Heart right ventricle (tissue), 16 donors: ENCODE measurements around the gene BMERB1. TPM values are rescaled to one million over a fixed set of nuclear protein-coding genes. Genes with fewer than 3 reads are reported as not detected.
A peak's percentile ranks its signal among the peaks of the same experiment; 100 is the strongest.

Source experiments
- ATAC-seq, 8 donors: fragments of 200-7000 bp; cut with Tn5 transposase; one replicate each; pipeline ENCODE4 v1.9.1; 2020; ENCODE audit warnings: mild to moderate bottlenecking in 8 of 8, moderate library complexity in 8 of 8, moderate number of reproducible peaks in 1 of 8
- DNase-seq, 2 donors: peaks; one replicate each; pipeline ENCODE4 v3.0.0-alpha.2; 2020
- H3K27ac ChIP-seq, 10 donors: fragments of 200-600 bp; sonication (generic) in 2 of 10; one replicate each; pipeline versions ENCODE4 v1.5.0 to v1.8.0; 2020 to 2022; ENCODE audit warnings: mild to moderate bottlenecking in 3 of 10
- H3K27me3 ChIP-seq, 7 donors: fragments of 200-600 bp; one replicate each; pipeline ENCODE4 v1.8.0; 2021 to 2022; ENCODE audit warnings: mild to moderate bottlenecking in 2 of 7
- H3K36me3 ChIP-seq, 9 donors: fragments of 200-600 bp; sonication (generic) in 1 of 9; one replicate each; pipeline versions ENCODE4 v1.5.0 to v1.8.0; 2020 to 2022; ENCODE audit warnings: mild to moderate bottlenecking in 2 of 9
- H3K4me1 ChIP-seq, 9 donors: fragments of 200-600 bp; sonication (generic) in 1 of 9; one replicate each; pipeline versions ENCODE4 v1.5.0 to v1.8.0; 2020 to 2022; ENCODE audit warnings: mild to moderate bottlenecking in 4 of 9
- H3K4me3 ChIP-seq, 10 donors: fragments of 200-600 bp; sonication (generic) in 2 of 10; one replicate each; pipeline versions ENCODE4 v1.5.0 to v1.8.0; 2020 to 2022; ENCODE audit warnings: mild to moderate bottlenecking in 7 of 10, moderate library complexity in 2 of 10
- H3K9me3 ChIP-seq, 11 donors: fragments of 200-600 bp in 10 of 11; sonication (generic) in 2 of 11; one replicate each; pipeline versions ENCODE4 v1.5.0 to v1.8.0; 2013 to 2022; ENCODE audit warnings: mild to moderate bottlenecking in 2 of 11, control low read depth in 1 of 11, moderate library complexity in 1 of 11
- WGBS, 2 donors: extraction: QIAGEN DNeasy Blood & Tissue Kit; methylation state at CpG; one replicate each; pipeline ENCODE4 v1.1.7; 2013; ENCODE audit warnings: inconsistent platforms in 1 of 2; 5-methylcytosine and 5-hydroxymethylcytosine counted together
- intact Hi-C, 10 donors: fragments of 100-400 bp; cut with DNase I; formaldehyde crosslinking; loops; one replicate each; pipeline versions ENCODE4 v1.11.1 to v1.14.2; 2022
- polyA plus RNA-seq, 2 donors: library from polyadenylated mRNA; stranded (reverse); fragments of 200-250 nt; gene quantifications; one replicate each; pipeline ENCODE4 v1.2.3, GENCODE V29; 2013
- total RNA-seq, 10 donors: library from RNA; stranded (reverse); fragmentation: NEBNext Ultra II Directional in 3 of 10; extraction: Animal tissue kit (Norgen Biotek cat#: 25700) in 3 of 10; gene quantifications; one replicate each; pipeline versions ENCODE4 v1.2.1 to v1.2.4, GENCODE V29; 2021 to 2023
- TF ChIP-seq, protein P1 (sequence below), 9 donors: fragments of 200-600 bp; sonication (generic) in 2 of 9; IDR thresholded peaks; one replicate each; pipeline versions ENCODE4 v1.5.0 to v1.8.0; 2021 to 2022; ENCODE audit warnings: antibody characterized with exemption in 9 of 9, mild to moderate bottlenecking in 5 of 9, moderate library complexity in 1 of 9
- donor health status: Arrhythmogenic right ventricular cardiomyopathy.
- donor health status: ischemic (EF 13 %, LVEDD 7.1; RV severe dilation, severe dysfunction).
- donor health status: healthy with polysubstance abuse.
- donor health status: DM: no; HTN: yes; CAD: no.
- donor health status: DM: no; HTN: no; CAD: no.
- donor health status: ischemic (EF 25% LVEDD 6.9; RV normal size, moderate dysfunction).
- donor health status: ischemic (EF 25% LVEDD 5.7; RV mildly dilated, moderate dysfunction).
- donor health status: healthy.
- donor health status: DM: yes; HTN: yes; CAD: no.
- donor health status: Ischemic cardiomyopathy.
- donor health status: ischemic (EF 35%, LVEDD 5.7; RV mildly dilated, moderate dysfunction).
- donor health status: nonischemic (EF 11% LVEDD 7.7; RV severe dilation, severe dysfunction).
- donor health status: DM: yes; HTN: yes; CAD: no.
- donor health status: PGD.
- donor health status: ischemic (EF 29% LVEDD 5.4; RV normal size, mild dysfunction).
- donor health status: nonischemic (EF 23%, LVEDD 6.1; RV moderate dilation, normal function).

Gene BMERB1
- total and polyA plus RNA-seq, 12 donors = 16.5 to 121 (median 78.9) TPM

GRCh38 chr16:15489016-15489415 is 54.6 kb downstream of the BMERB1 start:
- intact Hi-C loops = loop anchor here in 1 of 10 donors (10.0 kb wide), 1 partner anchor 54 kb away; the partner anchor contains the start of gene BMERB1
- ATAC-seq (peak in 1 of 8 donors; percentile 1), DNase-seq (no peak)
- Histone ChIP-seq H3K27ac (peak overlapping the region in 9 of 10 donors; percentile 20 to 87 (median 74)), H3K4me3 (no peak overlapping the region), H3K27me3 (no peaks in the 10 kb centered on the region), H3K4me1 (peaks cover 5 to 46% (median 30%) of the 10 kb centered on the region in 9 donors), H3K9me3 (no peaks in the 10 kb centered on the region), H3K36me3 (no peaks in the 10 kb centered on the region)
- TF ChIP-seq, protein P1, sequence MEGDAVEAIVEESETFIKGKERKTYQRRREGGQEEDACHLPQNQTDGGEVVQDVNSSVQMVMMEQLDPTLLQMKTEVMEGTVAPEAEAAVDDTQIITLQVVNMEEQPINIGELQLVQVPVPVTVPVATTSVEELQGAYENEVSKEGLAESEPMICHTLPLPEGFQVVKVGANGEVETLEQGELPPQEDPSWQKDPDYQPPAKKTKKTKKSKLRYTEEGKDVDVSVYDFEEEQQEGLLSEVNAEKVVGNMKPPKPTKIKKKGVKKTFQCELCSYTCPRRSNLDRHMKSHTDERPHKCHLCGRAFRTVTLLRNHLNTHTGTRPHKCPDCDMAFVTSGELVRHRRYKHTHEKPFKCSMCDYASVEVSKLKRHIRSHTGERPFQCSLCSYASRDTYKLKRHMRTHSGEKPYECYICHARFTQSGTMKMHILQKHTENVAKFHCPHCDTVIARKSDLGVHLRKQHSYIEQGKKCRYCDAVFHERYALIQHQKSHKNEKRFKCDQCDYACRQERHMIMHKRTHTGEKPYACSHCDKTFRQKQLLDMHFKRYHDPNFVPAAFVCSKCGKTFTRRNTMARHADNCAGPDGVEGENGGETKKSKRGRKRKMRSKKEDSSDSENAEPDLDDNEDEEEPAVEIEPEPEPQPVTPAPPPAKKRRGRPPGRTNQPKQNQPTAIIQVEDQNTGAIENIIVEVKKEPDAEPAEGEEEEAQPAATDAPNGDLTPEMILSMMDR (IDR thresholded peaks at IDR 0.05) = no peak
- 77 to 87% methylated on average over 3 of the region's 3 CpGs for WGBS, 2 donors

GRCh38 chr16:15490123-15490711 is 55.8 kb downstream of the BMERB1 start:
- Histone ChIP-seq H3K4me1 (peaks cover 5 to 54% (median 32%) of the 10 kb centered on the region in 9 donors), H3K36me3 (no peaks in the 10 kb centered on the region), H3K4me3 (no peak overlapping the region), H3K27ac (peak overlapping the region; percentile 20 to 87 (median 72)), H3K9me3 (no peaks in the 10 kb centered on the region), H3K27me3 (no peaks in the 10 kb centered on the region)
- DNase-seq (no peak), ATAC-seq (peak in 6 of 8 donors; percentile 18 to 76 (median 48))
- TF ChIP-seq, protein P1 (IDR thresholded peaks at IDR 0.05) = no peak
- WGBS, 2 donors = 94 to 96% methylated on average over 5 of the region's 5 CpGs
- intact Hi-C loops = loop anchor here in 1 of 10 donors (10.0 kb wide), 1 partner anchor 55 kb away; the partner anchor contains the start of gene BMERB1

- ATAC-seq = no peak
- WGBS, 2 donors = 91 to 94% methylated on average over 4 of the region's 4 CpGs
Measured at GRCh38 chr16:15491411-15491810, 57.0 kb downstream of the BMERB1 start.

GRCh38 chr16:15492091-15492740 is 57.8 kb downstream of the BMERB1 start:
- peaks cover 5 to 54% (median 32%) of the 10 kb centered on the region in 9 donors for H3K4me1 ChIP-seq
- intact Hi-C loops = loop anchor here in 1 of 10 donors (10.0 kb wide), 1 partner anchor 57 kb away; the partner anchor contains the start of gene BMERB1
- no peak overlapping the region for H3K4me3 ChIP-seq
- TF ChIP-seq, protein P1 (IDR thresholded peaks at IDR 0.05) = no peak
- 79% methylated on average over 8 of the region's 8 CpGs for WGBS, 2 donors
- DNase-seq (no peak), ATAC-seq (no peak)
- peaks cover 0 to 6% (median 0%) of the 10 kb centered on the region in 11 donors for H3K9me3 ChIP-seq
- H3K36me3 ChIP-seq = no peaks in the 10 kb centered on the region
- peak overlapping the region in 3 of 10 donors; percentile 42 to 75 (median 59) for H3K27ac ChIP-seq
- H3K27me3 ChIP-seq = no peaks in the 10 kb centered on the region

More at GRCh38 chr16:15491411-15491810, 57.0 kb downstream of the BMERB1 start:
- Histone ChIP-seq H3K36me3 (no peaks in the 10 kb centered on the region), H3K4me1 (peaks cover 5 to 54% (median 32%) of the 10 kb centered on the region in 9 donors), H3K27ac (peak overlapping the region in 1 of 10 donors; percentile 25), H3K9me3 (no peaks in the 10 kb centered on the region), H3K27me3 (no peaks in the 10 kb centered on the region), H3K4me3 (no peak overlapping the region)
- intact Hi-C loops = loop anchor here in 1 of 10 donors (10.0 kb wide), 1 partner anchor 57 kb away; the partner anchor contains the start of gene BMERB1
- DNase-seq = no peak
- TF ChIP-seq, protein P1 (IDR thresholded peaks at IDR 0.05) = no peak
